Measurements from ENCODE around the gene ZDHHC5. TPM values are rescaled to one million over a fixed set of nuclear protein-coding genes. Genes with fewer than 3 reads are reported as not detected.

ZDHHC5 gene
- total RNA-seq, 8 experiments from 2014 or later = 15.2 to 59.5 (median 31.5) TPM

DNA sequence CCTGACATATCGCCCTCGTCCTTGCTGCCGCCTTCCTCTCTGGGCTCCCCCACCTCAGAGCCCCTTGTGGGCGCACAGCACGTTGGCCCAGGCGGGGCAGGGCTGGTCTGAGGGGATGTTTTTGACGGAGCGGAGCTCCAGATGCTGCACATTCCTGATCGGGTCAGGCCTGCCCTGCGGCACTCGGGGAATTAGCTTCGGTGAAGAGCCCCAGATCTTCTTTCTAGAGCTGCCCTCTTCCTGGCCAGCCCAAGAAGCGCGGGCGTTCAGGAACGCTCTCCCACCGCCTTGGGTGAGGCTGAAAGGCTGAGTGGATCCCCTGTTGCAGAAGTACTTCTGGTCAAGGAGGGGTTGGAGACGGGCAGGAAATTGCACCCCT lies 30.3 kb upstream of the ZDHHC5 start:
- Histone ChIP-seq H3K4me3 (peak overlapping the region; percentile 78 to 99 (median 90)), H3K27ac (peak overlapping the region; percentile 2 to 96), H3K4me1 (replicated peaks in 1 of 2) (peaks cover 17 to 24% of the 10 kb centered on the region in 2 donors)
- ATAC-seq (replicated peaks in 6 of 8) = peak in 7 of 8 experiments; percentile 1 to 59 (median 5)
- 9 to 45% (median 13%) methylated on average over 2 to 5 of the region's 18 CpGs; no CpG with 5 or more reads in 6 of the 10 experiments for WGBS, 10 experiments
- in situ Hi-C loops (cut with MboI; ENCODE audit: low pct_unique_long_range_greater_than_20kb in 2 of 9, low sequenced_read_pairs in 9 of 9, unreplicated experiment in 9 of 9) = loop anchor here in 1 of 9 experiments (25.0 kb wide), 1 partner anchor 150 kb away; no protein-coding TSS in a partner anchor

DNA sequence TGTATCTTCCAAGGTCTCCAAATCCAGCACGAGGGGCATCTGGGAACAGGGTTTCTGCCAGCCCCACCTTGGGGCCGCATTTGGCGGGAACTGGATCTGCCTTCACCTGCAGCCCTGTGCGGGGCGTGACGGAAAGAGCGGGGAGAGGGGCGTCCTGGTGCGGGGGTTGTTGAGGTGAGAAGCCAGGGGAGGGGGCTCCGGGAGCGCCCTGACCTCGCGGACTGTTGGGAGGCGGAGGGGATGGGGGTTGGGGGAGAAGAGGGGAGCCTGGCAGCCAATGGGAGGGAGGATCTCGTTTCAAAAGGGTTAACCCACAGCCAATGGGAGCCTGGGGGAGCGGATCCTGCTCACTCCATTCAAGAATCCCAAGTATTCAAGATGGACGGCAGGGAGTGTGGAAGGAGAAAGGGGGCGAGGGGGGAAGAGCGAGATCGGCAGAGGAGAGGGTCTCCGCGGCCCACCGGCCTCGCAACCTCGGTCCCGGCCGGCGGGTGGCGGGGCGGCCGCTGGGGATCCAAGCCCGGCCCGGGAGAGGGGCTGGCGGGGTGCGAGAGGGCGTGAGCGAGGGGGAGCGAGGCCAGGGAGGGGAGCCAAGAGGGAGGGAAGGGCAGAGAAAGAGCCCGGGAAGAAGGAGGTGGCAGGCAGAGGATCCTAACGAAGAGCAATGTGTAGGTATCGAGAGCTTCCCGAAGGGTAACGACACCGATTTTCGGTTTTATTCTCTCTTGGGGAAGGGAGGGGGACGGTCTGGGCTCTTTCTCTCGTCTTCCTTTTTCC lies 29.7 kb upstream of the ZDHHC5 start:
- Histone ChIP-seq H3K4me1 (replicated peaks in 1 of 2) (peaks cover 17 to 24% of the 10 kb centered on the region in 2 donors), H3K27ac (peak overlapping the region; percentile 92 to 96), H3K4me3 (peak overlapping the region; percentile 78 to 99 (median 90))
- ATAC-seq (replicated peaks in 6 of 8) = peak; percentile 75 to 94 (median 84)
- in situ Hi-C loops (cut with MboI; ENCODE audit: low pct_unique_long_range_greater_than_20kb in 2 of 9, low sequenced_read_pairs in 9 of 9, unreplicated experiment in 9 of 9) = loop anchor here in 1 of 9 experiments (25.0 kb wide), 1 partner anchor 151 kb away; no protein-coding TSS in a partner anchor
- WGBS, 10 experiments = 0% methylated on average over 3 of the region's 47 CpGs; no CpG with 5 or more reads in 9 of the 10 experiments

DNA sequence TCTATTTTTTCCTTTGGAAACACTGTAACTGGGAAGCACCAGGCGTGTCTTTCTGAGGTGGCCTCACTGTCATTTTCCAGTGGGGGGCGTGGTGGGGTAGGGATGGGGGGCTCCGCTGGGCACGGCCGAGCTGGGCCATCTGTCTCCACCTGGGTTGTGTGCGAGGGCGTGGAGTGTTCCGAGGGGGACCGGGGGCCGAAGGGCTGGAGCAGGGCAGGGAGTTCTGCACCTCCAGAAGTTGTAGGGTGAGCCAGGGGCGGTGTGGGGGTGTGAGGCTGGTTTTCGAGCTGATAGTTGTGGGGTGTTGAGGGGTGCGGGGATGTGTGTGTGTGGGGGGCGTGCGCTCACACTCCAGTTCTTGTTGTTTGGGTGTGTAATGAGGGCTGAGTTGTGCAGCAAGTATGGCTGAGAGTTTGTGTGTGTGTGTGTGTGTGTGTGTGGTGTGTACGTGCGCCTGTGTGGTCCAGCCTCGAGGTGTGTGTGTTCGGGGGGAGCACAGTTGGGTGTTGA lies 29.0 kb upstream of the ZDHHC5 start:
- Histone ChIP-seq H3K4me3 (peak overlapping the region; percentile 78 to 99 (median 90)), H3K4me1 (replicated peaks in 1 of 2) (peaks cover 17 to 24% of the 10 kb centered on the region in 2 donors), H3K27ac (peak overlapping the region; percentile 92 to 96)
- no CpG with 5 or more reads among the region's 19 CpGs for WGBS, 10 experiments
- peak in 5 of 8 experiments; percentile 13 to 41 (median 39) for ATAC-seq (replicated peaks in 6 of 8)
- in situ Hi-C loops (cut with MboI; ENCODE audit: low pct_unique_long_range_greater_than_20kb in 2 of 9, low sequenced_read_pairs in 9 of 9, unreplicated experiment in 9 of 9) = loop anchor here in 1 of 9 experiments (25.0 kb wide), 1 partner anchor 152 kb away; no protein-coding TSS in a partner anchor

DNA sequence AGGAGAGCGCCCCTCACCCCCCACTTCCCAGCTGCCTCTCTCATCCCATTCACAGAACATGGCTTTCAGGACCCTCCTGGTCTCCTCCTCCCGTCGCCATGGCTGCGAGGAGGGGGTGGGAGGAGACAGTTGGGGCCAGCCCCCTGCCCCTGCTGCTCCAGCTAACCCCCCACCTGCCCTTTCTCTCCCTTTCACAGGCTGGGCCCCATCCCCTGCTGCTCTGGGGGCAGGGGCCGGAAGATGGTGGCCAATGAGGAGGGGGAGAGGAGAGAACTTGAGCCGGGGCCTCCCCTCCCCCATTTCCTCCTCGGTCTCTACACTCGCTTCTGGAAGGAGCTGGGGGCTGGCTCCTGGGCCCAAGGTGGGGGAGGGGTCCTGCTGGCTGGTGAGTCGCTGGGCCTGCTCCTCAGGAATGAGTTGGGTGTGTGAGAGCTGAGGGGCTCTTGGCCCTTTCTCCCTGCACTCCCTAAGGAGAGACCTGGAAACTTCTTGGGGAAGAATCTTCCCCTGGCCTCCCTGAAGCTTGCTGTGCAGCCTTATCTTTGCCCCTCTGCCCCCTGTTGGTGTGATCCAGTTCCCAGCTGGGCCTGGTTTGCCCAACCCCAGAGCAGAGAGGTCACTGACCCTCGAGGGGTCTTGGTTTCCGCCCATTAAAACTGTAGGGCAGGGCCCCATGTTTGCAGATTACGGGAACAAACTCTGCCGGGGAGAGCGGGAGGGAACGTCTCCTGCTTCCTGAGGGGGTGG lies 28.4 kb upstream of the ZDHHC5 start:
- Histone ChIP-seq H3K4me3 (peak overlapping the region; percentile 78 to 99 (median 90)), H3K4me1 (replicated peaks in 1 of 2) (peaks cover 18 to 27% of the 10 kb centered on the region in 2 donors), H3K27ac (peak overlapping the region; percentile 92 to 96)
- peak in 7 of 8 experiments; percentile 6 to 74 (median 68) for ATAC-seq (replicated peaks in 6 of 8)
- WGBS, 10 experiments = 0 to 10% methylated on average over 1 to 2 of the region's 15 CpGs; no CpG with 5 or more reads in 8 of the 10 experiments
- in situ Hi-C loops (cut with MboI; ENCODE audit: low pct_unique_long_range_greater_than_20kb in 2 of 9, low sequenced_read_pairs in 9 of 9, unreplicated experiment in 9 of 9) = loop anchor here in 3 of 9 experiments (5.0 to 25.0 kb wide), 3 partner anchors 72 to 152 kb away; partner anchors contain the start of gene UBE2L6 (in 2 of the 3)

DNA sequence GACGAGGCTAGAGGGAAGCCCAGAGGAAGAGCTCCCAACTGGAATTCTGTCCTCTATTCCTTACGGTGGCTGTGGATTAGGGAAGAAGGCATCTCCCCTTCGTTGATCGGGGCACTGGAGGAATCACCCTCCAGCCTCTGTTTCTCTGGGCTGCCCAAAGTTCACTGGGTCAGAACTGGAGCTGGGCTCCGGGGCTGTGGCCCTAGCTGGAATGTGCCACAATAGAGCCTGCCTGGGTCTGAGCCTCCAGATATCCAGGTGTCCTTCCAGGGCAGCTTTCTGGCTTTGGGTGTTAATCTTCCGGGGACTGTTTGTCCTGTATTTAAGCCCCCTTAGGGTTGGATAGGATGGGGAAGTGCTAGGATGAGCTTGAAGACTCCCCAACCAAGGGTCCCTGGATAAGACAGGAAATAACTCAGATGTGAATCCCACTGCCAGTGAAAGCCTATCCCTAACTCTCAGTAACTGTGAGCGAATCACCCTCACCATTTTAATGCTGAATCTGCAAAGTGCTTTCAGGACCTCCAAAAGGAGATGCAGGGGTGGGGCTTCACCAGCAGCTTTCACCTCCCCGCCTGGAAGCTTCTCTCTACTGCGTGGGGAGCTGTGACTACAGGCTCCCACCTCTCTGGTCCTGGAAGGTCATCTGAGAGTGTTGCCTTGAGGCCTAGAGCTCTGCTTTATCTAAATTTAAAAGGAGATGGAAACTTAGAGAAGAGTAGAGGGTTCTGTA lies 27.7 kb upstream of the ZDHHC5 start:
- WGBS, 10 experiments = 0 to 100% (median 9%) methylated on average over 1 to 4 of the region's 9 CpGs; no CpG with 5 or more reads in 4 of the 10 experiments
- in situ Hi-C loops (cut with MboI; ENCODE audit: low pct_unique_long_range_greater_than_20kb in 2 of 9, low sequenced_read_pairs in 9 of 9, unreplicated experiment in 9 of 9) = loop anchor here in 3 of 9 experiments (5.0 to 25.0 kb wide), 3 partner anchors 73 to 153 kb away; partner anchors contain the start of gene UBE2L6 (in 2 of the 3)
- H3K27ac ChIP-seq = peak overlapping the region; percentile 83 to 96
- no peak for ATAC-seq (replicated peaks in 6 of 8)
- peak overlapping the region; percentile 78 to 99 (median 90) for H3K4me3 ChIP-seq
- peaks cover 24 to 30% of the 10 kb centered on the region in 2 donors for H3K4me1 ChIP-seq (replicated peaks in 1 of 2)

DNA sequence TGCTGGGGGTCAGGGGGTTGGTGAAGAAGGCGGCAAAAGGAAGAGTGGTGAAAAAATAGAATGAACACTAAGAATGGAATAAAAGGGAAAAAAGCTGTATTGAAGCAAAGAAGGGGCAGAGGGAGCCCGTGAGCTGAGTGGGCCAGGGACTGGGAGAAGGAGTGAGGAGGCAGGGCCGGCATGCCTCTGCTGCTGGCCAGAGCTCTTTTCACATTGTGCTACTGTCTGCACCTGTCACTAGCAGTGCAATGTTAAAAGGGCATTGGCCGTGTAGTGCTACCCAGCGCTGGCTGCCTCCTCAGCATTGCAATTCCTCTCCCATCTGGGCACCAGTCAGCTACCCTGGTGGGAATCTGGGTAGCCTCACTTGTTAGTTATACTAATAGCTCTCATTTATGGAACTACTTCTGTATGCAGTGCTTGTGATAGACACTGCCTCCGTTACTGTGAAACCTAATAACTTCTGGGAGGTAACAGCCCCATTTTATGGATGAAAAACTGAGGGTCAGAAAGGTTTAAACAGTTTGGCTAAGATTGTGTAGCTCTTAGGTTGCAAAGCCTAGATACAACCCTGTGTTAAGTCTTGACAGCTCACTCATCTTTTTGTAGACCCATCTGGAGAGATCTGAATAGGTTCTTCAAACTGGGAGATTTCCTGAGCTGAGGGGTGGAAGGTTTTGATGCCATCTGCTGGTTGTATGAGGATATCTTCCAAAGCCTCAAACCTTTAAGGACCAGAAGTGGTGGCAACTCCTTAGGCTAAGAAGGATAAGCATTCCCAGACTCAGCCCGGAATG lies 26.7 kb upstream of the ZDHHC5 start:
- peaks cover 32 to 39% of the 10 kb centered on the region in 2 donors for H3K4me1 ChIP-seq (replicated peaks in 1 of 2)
- peak in 3 of 8 experiments; percentile 2 to 11 (median 11) for ATAC-seq (replicated peaks in 6 of 8)
- in situ Hi-C loops (cut with MboI; ENCODE audit: low pct_unique_long_range_greater_than_20kb in 2 of 9, low sequenced_read_pairs in 9 of 9, unreplicated experiment in 9 of 9) = loop anchor here in 3 of 9 experiments (5.0 to 25.0 kb wide), 3 partner anchors 74 to 154 kb away; partner anchors contain the start of gene UBE2L6 (in 2 of the 3)
- H3K27ac ChIP-seq = peak overlapping the region; percentile 16 to 83
- H3K4me3 ChIP-seq = peak overlapping the region in 3 of 5 donors; percentile 85 to 99 (median 90)
- WGBS, 10 experiments = 13 to 100% (median 40%) methylated on average over 1 to 7 of the region's 7 CpGs

DNA sequence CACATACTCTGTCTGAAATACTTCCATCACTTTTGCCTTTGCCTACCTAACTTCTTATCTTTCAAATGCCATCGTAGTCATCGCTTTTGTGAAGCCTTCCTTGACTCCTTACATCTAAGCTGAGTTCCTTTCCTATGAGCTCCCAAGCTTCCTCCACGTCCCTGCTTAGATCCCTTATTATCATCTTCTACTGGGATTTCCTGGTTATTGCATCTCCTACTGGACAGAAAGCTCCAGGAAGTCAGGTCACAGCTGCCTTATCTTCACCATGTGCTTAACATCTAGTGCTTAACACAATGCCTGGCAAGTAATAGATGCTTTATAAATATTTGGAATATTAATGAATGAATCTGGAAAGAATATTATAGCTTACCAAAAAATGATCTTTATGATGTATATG lies 24.1 kb upstream of the ZDHHC5 start:
- WGBS, 10 experiments = 33 to 100% (median 83%) methylated on average over 1 to 3 of the region's 3 CpGs; no CpG with 5 or more reads in 1 of the 10 experiments
- no peak for ATAC-seq (replicated peaks in 6 of 8)
- Histone ChIP-seq H3K27ac (no peak overlapping the region), H3K4me1 (replicated peaks in 1 of 2) (peaks cover 54 to 58% of the 10 kb centered on the region in 2 donors), H3K4me3 (no peak overlapping the region)
- in situ Hi-C loops (cut with MboI; ENCODE audit: low pct_unique_long_range_greater_than_20kb in 2 of 9, low sequenced_read_pairs in 9 of 9, unreplicated experiment in 9 of 9) = loop anchor here in 3 of 9 experiments (5.0 to 25.0 kb wide), 3 partner anchors 77 to 157 kb away; partner anchors contain the start of gene UBE2L6 (in 2 of the 3)

DNA sequence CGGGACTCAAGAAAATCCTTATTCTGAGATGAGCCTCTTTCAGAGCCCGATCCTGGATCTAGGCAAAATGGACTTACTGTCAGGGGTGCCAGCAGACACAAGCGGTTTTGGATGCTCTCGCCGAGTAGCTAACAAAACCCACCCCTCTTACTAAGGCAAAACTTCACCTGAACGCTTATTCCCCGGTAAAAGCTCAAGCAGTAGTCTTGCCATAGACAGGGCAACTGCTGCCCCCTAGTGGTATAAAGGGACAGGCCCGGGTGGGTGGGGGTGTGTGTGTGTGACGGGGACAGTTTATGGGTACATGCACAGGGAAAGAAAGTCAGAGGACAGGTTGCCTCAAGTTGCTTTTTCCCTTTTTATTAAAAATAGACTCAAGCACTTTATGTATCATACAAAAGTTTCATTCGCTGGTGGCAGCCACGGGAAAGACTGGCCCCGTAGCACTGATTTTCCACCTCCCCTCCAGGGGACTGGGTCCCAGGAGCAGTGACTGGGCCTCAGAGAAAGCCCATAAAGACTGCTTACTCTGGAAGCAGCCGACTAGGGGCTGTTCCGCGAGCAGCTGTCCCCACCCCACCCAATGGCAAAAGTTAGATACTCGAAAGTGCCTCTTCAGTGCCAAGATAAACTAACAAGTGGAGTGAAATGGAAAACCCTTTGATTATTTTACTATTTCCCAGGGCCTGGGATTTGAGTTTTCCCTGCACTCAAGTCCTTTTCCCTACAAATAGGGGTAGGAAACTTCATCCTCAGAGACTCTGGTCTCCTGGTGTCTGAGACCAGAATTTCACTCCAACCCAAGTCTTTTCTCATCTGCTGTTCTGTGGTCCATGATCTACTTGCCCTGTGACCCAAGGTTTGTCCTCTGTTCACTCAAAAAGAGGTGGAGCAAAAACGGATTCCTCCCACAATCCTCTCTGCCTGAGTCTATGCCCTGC lies 22.9 kb upstream of the ZDHHC5 start:
- WGBS, 10 experiments = 0 to 43% (median 36%) methylated on average over 3 to 8 of the region's 17 CpGs; no CpG with 5 or more reads in 3 of the 10 experiments
- no peak overlapping the region for H3K27ac ChIP-seq

DNA sequence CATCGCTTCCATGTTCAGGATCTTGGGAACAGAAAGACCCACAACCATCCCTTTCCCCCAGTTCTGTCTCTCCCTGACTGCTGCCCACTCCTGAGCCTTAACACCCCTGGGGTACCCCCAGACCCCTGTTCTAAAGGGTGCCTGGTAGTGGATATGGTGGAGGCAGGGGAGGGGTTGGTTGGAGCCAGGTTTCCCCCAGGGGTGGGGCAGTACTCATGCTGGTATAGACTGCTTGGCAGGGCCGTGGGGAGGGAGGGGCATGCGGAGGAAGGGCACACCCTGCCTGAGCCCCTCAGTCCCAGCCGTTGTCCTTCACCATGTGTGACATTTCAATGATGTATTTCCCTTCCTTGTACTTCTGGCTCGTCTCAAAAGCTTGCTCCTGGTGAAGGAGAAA lies 22.2 kb upstream of the ZDHHC5 start:
- Histone ChIP-seq H3K4me3 (no peak overlapping the region), H3K27ac (no peak overlapping the region), H3K4me1 (replicated peaks in 1 of 2) (peaks cover 54 to 66% of the 10 kb centered on the region in 2 donors)
- ATAC-seq (replicated peaks in 6 of 8) = no peak
- 0 to 46% (median 0%) methylated on average over 1 to 5 of the region's 5 CpGs; no CpG with 5 or more reads in 7 of the 10 experiments for WGBS, 10 experiments
- in situ Hi-C loops (cut with MboI; ENCODE audit: low pct_unique_long_range_greater_than_20kb in 2 of 9, low sequenced_read_pairs in 9 of 9, unreplicated experiment in 9 of 9) = loop anchor here in 2 of 9 experiments (10.0 to 25.0 kb wide), 2 partner anchors 81 to 158 kb away; partner anchors contain the start of gene UBE2L6 (in 1 of the 2)

More for the DNA sequence above, 22.9 kb upstream of the ZDHHC5 start:
- in situ Hi-C loops (cut with MboI; ENCODE audit: low pct_unique_long_range_greater_than_20kb in 2 of 9, low sequenced_read_pairs in 9 of 9, unreplicated experiment in 9 of 9) = loop anchor here in 3 of 9 experiments (5.0 to 25.0 kb wide), 3 partner anchors 78 to 158 kb away; partner anchors contain the start of gene UBE2L6 (in 2 of the 3)
- peak; percentile 34 to 75 (median 48) for ATAC-seq (replicated peaks in 6 of 8)
- Histone ChIP-seq H3K4me3 (no peak overlapping the region), H3K4me1 (replicated peaks in 1 of 2) (peaks cover 55 to 66% of the 10 kb centered on the region in 2 donors)

DNA sequence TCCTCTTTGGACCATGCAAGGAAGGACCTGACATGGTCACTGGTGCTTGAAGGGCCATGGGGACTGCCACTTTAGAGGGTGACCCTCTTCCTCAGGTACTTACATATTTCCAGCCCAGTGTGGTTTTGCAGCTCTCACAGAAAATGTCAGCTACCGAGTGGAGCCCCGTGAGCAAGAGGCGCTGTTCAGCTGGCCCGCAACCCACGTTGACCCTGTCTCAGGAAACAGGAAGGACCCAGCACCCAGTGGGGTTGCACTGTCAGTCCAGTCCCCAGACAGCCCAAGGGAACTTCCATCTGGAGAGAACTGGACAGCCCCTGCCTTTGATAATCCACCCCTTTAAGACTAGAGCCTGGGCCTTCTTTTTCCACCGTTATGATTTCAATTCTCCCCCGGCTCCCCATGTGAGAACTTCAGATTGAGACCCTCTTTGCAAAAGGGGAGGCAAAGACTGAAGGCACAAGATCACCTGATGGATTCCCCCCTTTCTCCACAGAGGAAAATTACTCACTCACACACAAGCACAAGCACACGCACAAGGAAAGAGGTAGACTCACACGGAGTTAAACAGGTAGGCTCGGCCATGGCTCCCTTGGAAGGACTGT lies 21.6 kb upstream of the ZDHHC5 start:
- 8 to 93% (median 53%) methylated on average over 1 to 10 of the region's 10 CpGs; no CpG with 5 or more reads in 2 of the 10 experiments for WGBS, 10 experiments
- ATAC-seq (replicated peaks in 6 of 8) = no peak
- Histone ChIP-seq H3K27ac (peak overlapping the region in 1 of 2 donors; percentile 15), H3K4me3 (peak overlapping the region in 3 of 5 donors; percentile 6 to 77 (median 46)), H3K4me1 (replicated peaks in 1 of 2) (peaks cover 50 to 60% of the 10 kb centered on the region in 2 donors)
- in situ Hi-C loops (cut with MboI; ENCODE audit: low pct_unique_long_range_greater_than_20kb in 2 of 9, low sequenced_read_pairs in 9 of 9, unreplicated experiment in 9 of 9) = loop anchor here in 2 of 9 experiments (10.0 to 25.0 kb wide), 2 partner anchors 81 to 159 kb away; partner anchors contain the start of gene UBE2L6 (in 1 of the 2)

Data from motor neuron (in vitro differentiated cells).